Activated naive CD8-positive, alpha-beta T cell treated with anti-CD3 and anti-CD28 coated beads, Interleukin-2, amount 50 U/mL, for 16 hours (primary cell): ENCODE measurements around the gene UNKL.

Experiments
- DNase-seq: peaks from one replicate; pipeline ENCODE4 v3.0.0-alpha.2; 2020; ENCODE audit warnings: low read depth, low spot score

The UNKL gene, protein sequence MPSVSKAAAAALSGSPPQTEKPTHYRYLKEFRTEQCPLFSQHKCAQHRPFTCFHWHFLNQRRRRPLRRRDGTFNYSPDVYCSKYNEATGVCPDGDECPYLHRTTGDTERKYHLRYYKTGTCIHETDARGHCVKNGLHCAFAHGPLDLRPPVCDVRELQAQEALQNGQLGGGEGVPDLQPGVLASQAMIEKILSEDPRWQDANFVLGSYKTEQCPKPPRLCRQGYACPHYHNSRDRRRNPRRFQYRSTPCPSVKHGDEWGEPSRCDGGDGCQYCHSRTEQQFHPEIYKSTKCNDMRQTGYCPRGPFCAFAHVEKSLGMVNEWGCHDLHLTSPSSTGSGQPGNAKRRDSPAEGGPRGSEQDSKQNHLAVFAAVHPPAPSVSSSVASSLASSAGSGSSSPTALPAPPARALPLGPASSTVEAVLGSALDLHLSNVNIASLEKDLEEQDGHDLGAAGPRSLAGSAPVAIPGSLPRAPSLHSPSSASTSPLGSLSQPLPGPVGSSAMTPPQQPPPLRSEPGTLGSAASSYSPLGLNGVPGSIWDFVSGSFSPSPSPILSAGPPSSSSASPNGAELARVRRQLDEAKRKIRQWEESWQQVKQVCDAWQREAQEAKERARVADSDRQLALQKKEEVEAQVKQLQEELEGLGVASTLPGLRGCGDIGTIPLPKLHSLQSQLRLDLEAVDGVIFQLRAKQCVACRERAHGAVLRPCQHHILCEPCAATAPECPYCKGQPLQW

DNA sequence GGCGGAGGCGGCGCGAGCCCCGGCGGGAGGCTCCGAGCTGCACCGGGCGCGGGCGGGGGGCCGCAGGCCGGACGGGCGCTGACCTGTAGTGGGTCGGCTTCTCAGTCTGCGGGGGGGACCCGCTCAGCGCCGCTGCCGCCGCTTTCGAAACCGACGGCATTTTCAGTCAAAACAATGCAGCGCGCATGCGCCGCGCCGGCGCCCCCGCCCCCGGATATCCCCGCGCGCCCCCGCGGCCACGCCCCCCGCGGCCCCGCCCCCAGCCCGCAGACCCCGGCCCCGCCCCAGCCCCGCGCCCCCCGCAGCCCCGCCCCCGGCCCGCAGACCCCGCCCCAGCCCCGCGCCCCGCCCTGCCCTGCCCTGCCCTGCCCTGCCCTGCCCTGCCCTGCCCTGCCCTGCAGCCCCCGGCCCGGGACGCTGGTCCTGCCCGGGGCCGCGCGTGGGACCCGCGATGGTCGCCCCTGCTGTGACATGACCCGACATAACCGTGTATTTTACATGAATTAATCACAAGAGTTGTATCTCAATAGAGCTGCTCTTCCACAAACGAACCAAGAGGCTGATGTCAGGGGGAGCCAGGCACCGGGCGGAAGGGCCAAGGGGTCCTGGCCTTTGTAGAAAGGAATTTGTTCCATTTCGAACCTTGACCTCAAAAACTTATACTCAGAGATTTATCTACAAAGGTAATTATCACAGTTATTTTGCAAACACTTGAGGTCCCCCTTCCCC, at the start of gene UNKL:
TSS of gene UNKL (minus strand) at position 173 of the 729 bp plus-strand sequence. CDS start at position 160, 13 bp downstream.
- peak; percentile 64 for DNase-seq

DNA sequence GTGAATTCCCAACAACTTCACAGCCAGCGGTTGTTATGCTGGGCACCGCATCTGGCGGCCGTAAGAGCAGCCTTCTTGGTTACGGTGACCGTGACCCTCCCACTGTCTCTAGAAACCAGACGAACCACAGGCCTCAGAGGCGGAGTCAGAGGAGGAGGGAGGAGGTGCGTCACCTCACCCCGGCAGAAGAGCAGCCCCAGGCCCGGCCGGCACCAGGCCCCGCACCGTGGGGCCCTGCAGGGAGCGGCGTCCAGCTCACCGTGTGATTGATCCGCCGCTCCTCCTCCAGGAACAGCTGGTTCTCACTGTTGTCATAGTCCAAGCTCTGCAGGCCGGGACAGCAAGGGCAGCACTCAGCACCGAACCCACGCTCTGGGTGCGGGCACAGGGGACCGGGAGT, 46.6 kb upstream of the UNKL start:
- DNase-seq = no peak

DNA sequence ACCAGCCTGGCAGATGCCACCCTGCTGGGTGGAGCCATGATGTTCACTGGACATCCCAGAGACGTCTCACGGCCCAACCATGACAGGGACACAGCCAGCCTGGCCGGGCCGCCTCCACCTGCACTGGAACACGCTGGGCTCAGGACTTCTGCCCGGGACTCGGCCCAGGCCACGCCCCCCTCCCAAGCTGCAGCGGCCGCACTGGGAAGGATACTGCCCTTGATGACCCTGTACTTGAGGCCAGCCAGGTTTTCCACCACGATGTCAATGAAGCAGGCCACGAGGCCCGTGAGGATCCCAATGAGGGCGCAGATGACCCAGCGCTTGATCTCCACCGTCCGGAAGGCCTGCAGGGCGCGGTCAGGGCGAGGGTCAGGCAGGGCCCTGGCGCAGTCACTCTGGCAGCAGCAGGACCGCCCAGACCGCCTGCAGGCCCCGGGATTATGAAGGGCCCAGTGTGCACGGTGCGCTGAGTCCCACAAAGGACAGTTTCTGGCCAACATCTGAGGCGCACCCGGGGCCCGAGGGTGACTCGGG, 46.2 kb upstream of the UNKL start:
- no peak for DNase-seq

DNA sequence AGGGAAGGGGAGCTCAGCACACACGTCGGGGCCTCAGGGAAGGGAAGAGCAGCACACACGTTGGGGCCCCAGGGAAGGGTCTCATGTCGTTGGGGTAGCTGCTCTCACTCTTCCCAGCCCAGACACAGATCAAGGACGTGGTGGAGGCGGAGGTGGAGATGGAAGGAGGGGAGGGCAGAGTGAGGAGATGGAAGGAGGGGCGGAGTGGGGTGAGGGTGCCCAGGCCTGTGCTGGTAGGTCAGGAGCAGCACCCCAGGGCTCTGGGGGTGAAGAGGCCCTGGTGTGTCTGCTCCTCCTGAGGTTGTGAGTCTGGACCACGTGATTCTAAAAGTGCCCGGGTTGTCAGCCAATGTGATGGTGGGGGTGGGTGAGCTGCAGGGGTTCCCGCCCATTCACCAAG, 45.5 kb upstream of the UNKL start:
- DNase-seq = no peak

DNA sequence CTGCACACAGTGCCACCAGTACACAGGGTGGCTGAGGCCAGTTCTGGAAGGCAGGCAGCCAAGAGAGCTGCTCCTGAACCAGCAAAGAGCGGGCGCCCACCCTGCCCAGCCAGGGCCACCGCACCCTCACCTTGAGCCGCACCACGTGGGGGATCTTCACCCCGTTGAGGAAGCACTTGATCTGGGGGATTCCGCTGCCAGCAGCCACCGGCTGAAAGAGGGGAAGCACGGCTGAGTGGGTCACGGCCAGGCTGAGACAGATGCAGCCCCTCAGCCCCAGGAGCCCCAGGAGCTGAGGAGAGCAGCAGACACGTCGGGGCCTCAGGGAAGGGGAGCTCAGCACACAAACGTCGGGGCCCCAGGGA, 44.5 kb upstream of the UNKL start:
- no peak for DNase-seq

DNA sequence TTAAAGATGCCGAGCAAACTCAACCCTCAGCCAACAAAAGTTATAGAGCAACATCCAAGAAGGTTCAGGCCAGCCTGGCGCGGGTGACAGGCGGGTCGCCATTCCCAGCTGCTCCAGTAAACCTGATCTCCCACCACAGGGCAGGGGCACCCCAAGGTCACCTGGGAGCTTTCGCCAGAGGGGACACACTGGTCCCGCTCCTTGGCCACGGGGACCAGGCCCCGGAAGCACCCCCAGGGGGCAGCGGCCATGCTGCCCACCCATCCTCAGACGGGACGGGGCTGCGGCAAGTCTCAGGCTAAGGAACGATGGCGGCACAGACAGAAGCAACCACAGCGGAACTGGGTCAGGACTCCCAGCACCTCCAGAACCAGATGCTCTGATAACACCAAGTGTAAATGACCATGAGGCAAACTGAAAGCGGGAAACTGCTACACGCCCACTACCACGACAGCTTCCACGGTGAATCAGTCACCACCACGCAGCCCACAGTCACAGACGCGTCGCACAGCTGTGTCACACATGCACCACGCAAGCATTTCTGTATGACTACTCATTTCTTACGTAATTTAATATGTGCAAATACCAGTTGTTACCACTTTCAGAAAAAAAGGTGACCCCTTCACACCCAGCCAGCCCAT, 44.0 kb upstream of the UNKL start:
- DNase-seq = no peak

DNA sequence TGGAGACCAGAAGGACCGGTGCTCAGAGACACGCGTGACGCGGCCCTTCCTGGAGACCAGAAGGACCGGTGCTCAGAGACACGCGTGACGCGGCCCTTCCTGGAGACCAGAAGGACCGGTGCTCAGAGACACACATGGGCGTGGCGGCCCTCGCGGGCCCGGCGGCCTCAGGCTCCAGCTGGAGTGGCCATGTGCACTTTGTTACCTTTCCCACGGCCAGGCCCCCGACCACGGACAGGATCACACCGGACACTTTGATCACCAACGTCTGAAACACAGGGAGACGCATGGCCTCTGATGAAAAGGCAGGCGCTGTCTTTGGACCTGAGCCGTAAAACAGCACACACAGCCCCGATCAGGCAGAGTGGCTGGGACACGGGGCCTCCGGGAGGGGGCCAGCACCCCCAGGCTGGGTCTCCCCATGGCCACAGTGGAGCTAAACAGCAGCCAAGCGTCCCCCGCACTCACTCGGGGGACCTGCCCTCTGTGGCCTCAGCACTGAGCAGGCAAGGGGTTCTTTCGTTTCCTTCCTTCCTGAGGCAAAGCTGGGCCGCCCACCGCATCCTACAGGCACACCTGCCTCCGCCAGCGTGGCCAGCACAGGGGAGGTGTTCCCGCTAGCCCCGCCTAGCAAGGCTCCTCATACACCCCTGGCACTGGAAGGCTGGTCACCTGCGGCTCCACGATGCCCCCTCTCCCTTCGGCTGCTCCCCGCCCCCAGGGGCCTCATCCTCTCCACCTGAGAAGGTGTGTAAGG, 43.2 kb upstream of the UNKL start:
- DNase-seq = no peak

DNA sequence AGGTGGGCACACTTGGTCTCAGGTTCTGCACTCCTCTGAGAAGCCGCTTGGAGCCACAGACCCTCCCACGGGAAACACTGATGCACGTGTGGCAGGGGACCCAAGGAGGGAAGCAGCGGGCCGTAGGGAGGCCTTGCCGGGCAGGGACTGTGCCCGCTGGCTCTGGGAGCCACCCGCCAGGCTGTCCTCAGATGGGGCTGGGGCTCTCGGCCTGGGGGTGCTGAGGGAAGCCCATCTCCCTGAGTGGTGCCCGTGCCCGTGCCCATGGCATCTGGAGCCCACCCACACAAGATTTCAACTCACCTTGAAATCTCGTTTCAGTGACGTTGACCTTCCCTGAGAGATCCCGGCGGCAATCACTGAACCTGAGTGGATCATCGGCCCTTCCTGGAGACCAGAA, 42.4 kb upstream of the UNKL start:
- no peak for DNase-seq

DNA sequence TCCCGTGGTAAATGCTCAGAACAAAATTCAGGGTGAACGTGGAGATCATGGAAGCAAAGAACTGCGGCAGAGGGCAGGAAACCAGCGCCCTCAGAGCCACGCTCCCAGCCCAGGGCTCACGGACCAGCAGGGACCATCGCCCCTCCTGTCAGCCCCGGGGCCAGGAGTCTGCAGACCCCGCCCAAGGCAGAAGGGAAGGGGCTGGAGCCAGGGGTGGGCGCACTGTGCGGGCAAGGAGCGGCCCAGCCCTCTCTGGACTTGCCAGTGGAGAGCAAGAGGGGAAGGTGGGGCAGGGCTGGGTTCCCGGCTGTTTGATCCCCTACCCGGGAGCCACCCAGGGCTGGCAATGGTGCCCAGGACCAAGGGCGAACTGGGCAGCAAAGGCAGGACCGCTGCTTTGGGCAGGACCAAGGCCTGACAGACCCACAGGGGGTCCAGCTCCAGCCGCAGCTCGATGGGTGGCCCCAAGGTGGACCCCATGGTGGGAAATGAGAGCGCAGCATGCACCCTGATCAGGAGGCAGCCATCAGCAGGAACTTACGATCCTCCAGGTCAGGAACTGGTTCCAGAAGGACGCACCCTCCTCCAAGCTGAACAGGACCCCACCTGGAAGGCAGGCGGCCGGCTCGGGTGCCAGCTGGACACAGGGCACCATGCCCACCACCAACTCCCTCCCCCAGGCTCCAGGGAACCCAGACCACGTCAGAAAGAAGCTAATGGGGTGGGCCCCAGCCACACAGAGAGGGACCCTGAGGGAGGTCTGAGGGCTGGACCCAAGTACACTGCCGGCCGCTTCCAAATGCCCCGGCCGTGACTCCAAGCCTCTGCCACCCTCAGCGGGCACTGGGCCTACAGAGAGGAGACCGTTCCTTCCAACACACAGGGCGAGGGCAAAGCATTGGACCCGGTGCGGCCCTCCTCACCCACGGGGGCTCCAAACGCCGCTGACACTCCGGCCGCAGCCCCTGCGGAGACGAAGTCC, 41.0 kb upstream of the UNKL start:
- DNase-seq = no peak

DNA sequence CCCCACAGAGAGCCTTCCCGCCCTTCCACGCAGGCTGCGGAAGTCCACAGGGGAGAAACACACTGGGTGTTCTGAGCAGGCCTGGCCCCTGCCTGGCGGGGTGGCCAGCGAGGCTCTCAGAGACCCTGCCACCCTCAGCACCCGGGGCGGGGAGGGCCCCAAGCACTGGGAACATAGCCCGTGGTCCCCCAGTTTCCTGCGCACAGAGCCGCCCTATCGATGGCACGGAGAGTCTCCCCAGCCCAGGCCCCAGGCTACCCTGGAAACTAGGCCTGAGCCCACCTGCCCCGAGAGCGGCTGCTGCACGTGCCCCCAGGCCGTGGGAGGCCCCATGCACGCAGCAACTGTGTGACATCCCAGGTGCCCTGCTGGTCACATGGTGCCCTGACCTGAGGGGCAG, 40.1 kb upstream of the UNKL start:
- DNase-seq = no peak

DNA sequence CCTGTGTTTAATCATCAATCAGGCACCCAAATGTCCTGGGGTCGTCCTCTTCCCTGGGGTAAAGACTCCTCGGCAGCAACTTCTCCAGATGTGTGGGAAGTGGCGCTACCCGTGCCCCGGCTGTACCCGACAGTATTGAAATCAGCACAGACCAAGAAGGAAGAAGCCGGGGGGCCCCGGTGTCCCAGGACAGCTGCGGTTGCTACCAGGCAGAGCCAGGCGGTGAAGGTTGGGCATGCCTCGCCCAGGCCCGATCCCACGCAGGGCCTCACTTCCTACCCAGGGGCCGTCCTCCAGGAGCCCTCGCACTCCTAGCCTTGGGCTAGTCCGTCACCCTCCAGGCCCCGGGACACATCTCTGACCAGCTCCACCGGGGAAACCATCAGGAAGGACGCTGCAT, 38.8 kb upstream of the UNKL start:
- no peak for DNase-seq

DNA sequence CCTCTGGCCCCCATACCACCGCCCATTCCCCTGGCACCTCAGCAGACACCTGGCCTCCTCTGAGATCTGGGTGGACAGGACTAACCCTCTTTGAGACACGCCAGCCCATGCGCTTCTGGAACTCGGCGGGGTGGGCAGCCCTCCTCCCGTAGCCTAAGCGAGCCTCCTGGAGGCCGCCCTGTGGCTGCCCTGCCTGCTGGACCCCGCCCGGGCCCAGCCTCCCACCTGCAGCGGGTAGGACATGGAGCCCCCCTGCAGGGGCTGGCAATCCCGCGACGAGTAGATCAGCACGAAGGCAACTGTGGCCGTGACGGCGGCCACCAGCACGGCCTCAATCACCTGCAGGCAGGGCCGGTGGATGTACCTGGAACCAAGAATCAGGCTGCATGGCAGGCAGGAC, 38.0 kb upstream of the UNKL start:
- no peak for DNase-seq

DNA sequence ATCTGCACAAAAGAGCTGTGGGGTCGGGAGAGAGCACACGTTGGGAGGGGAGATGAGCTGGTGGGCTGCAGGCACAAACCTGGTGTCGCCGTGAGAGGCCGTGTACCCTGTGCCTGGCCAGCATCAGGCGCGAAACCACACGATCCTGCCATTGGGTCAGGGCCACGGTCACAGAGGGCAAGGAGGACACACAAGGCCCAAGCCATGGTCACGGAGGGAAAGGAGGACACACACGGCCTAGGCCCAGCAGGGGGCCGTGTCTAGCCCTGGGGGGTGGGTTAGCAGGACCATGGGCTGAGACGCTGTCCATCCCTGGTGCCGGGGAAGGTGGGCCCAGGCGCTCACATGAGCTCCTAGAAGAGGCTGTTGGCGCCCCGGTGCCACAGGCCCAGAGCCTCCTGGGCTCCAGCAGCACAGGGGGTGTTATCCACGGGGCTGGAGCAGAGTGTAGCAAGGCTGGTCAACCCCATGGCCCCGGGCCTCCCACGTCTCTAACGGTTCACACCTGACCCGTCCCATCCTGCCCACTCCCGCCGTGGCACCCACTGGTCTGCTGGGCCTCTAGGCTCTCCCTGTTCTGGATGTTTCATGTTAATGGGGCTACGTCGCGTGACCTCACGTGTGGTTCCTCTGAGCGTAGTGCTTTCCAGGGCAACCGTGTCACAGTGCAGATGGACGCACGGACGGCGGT, 37.3 kb upstream of the UNKL start:
- DNase-seq = no peak

DNA sequence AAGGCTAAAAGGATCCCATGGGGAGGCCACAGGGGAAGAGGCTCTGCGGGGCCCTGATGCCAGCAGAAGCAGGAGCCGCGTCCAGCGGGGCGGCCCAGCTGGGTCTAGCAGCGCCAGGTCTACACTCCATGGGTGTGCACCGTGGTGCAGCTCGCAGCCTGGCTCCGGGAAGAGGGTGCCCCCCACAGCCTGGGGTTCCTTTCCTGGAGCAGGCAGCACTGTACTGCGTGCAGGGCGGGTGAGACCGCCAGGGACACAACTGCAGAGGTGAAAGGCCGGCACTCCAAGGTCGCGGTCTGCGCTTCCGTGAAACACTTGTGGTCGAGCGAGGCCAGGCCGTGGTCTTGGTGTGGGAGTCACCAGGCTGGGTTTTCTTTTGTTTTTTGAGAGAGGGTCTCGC, 36.3 kb upstream of the UNKL start:
- DNase-seq = no peak

DNA sequence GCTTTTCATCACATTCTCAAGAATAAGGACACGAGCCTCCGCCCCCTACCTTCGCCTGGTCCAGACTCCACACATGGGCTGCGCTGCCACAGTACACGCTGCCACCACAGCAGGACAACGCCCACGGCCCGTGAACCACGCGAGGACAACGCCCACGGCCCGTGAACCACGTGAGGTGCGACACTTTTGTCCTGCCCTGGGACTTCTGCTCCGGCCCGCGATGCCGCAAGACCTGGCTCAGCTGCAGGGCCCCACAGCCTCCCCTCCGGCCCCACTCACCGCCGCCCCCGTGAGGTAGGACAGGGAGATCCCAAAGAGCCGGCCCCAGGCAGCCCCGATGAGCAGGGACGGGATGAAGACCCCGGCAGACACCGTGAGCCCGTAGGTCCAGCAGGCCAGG, 35.7 kb upstream of the UNKL start:
- DNase-seq = no peak

DNA sequence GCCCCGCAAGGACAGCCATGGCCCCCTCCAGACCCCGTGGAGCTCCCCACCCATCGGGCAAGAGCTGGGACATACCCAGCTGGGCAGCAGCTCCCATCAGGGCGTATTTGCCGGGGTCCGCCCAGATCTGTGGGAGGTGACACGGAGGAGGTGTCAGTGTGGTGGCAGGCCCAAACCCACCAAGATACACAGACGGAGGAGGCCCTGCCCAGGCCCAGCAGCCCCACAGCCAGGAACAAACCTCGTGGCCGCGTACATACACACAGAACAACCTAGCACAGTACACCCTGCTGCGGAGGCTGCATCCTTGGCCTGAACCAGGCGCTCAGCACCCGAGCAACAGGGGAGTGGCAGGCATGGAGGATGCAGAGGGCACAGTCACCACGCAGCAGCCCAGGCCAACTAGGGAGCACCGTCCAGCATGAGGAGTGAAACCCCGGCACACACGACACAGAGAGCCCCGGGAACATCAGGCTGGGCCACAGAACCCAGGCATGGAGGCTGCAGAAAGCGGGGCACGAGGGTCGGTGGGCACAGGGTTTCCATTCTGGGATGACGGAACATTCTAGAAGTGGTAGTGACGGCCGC, 34.8 kb upstream of the UNKL start:
- DNase-seq = no peak

DNA sequence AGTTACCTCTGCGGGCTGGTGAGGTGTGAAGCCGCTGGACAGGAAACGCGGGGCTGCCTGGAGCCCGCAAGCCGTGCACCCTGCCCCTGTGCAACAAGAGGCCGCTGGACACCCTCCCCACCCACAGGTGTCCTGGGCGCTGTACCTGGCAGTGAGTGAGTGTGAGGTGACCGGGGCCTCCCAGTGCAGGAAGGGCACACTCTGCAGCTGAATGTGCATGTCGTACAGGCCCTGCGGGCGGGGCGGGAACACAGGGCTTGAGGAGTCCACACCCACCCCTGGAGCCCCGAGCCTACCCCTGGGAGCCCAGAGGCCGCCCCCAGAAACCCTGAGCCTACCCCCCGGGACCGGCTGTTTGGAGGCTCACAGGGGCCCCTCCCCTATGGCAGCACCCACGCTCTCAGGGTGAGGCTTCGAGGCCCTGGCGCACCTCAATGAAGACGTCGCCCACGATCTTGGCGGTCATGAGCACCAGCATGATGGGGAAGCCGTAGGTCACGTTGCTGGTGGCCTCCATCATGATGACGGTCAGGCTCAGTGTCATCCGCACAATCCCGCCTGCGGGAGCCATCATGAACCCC, 34.1 kb upstream of the UNKL start:
- DNase-seq = no peak

DNA sequence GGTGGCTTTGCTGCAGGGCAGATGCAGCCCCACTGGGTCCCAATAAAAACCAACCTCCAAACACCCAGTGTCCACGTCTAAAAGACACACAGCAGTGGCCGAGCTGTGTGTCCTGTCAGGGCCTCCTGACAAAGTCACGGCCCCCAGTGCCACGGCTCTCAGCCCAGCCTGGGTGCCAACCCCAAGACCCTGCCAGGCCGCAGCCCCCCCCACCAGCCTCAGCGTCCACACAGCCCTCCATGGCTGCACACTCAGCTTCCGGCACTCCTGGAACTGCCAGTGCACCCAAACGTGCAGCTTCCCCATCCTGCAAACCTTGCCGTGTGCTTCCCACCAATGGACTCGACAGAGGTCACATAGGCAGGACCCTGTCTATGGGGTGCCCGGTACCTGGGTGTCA, 33.5 kb upstream of the UNKL start:
- DNase-seq = no peak
